IPS-11a (cell line): ENCODE results near the gene NINL.
A peak's percentile ranks its signal among the peaks of the same experiment; 100 is the strongest.
"Not testable (repeated sequence)": the region's sequence is repeated elsewhere in the genome, so short reads cannot be mapped to it uniquely, and the experiment has no call there.

Source experiments
- H3K4me3 ChIP-seq: one replicate; pipeline ENCODE4 v1.5.1; 2013; ENCODE audit warnings: low read depth, low read length, control low read depth

Gene NINL

DNA sequence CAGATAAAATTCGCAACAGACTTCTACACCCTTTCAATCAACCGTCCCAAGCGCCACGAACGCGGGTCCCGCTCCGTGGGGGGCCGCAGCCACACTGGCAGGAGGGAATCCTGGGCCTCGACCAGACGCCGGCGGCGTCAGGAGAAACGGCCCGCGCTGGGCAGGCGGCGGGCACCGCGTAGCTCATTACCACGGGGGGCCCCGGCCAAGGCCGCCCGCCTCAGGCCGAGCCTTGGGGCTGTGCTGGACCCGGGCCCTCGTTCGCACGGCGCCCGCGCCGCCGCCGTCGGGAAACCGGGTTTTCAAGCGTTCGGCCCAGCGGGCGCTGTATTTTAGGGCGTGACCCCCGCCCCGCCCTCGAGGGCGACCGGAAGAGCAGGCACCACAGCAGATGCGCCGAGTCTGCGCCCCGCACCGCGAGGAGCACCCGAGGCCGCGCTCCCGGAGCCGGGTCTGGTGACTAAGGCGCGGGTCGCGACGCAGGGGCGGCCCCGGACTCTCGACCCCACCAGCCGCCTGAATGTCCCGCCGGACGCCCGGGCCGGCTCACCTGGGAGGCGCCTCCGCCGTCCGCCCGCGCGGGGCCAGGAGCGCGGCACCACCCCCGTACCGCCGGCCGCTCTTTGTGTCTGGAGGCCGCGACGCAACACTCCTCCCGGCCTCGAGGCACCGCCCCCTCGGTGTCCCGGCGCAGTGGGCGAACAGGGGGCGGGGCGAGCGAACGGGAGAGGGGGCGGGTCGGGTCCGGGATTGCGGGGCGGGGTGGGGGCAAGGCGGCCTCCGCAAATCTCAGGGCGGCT is at the start of gene NINL:
Gene NINL, minus strand, starts transcription at position 627 of the 800 bp plus-strand sequence. CDS start 58,944 bp downstream, outside the sequence.
- peak within 1 kb of the TSS; percentile 70 for H3K4me3 ChIP-seq

DNA sequence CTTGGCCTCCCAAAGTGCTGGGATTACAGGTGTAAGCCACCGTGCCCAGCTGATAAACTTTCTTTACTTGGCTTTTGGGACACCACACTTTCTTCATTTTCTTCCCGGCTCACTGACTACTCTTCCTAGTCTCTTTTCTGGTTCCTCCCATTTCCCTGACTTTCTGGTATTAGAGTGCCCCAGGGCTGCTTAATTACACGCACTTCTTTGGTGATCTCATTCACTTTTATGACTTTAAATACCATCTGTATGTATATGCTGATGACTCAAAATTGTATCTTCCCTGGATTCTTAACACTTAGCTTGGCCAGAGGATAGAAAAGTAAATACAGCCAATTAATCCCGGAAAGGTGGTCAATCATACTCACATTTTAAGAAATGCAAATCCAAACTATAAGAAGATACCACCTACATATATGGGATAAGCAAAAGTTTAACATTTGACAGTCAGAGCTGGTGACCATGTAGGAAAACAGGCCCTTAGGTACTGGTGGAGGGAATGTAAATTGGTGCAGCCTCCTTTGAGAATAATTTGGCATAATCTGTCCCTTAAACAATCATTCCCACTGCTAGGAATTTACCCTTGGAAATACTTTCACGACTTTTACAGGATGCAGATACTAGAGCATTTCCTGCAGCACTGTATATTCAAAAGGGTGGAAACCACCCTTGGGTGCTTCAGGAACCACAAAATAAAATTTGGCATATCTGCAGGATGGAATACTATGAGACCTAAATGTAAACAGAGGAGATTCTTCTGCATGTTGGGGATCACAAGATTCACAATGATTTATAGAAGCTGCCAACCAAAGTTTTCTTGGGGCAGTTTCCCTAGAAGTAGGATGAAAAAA is 47.8 kb upstream of the NINL start:
- no peak overlapping the region for H3K4me3 ChIP-seq

GRCh38 chr20:25630615-25631014 is 45.3 kb upstream of the NINL start:
- not testable (repeated sequence) for H3K4me3 ChIP-seq

DNA sequence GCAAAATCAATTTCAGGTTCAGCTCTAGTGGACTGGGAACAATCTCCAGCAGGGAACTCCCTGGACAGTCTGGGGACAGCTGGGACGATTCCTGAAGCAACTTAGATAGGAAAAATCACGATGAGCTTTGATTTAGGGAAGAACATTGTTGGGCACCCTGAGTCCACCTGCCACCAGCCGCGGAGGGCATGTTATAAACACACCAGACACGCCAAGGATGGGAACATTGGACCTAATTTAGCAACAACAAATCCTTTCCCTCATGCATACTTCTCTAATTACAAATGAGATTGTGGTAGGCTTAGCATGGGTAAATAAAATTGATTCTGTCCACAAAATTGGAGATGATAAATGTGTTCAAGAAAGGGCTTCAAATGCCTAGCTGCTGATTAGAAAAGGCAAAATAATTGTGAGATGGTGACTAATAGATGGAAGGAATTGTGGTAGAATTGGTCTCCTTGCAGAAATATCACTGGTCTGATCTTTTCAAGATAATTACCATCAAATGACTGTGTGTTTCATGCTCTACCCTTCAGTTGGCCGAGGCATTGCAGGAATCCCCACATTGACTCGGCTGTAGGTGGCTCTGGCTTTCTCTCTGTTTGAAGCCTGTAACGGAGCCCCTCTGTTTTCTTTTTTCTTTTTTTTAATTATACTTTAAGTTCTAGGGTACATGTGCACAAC is 44.6 kb upstream of the NINL start:
- H3K4me3 ChIP-seq, result no peak overlapping the region

DNA sequence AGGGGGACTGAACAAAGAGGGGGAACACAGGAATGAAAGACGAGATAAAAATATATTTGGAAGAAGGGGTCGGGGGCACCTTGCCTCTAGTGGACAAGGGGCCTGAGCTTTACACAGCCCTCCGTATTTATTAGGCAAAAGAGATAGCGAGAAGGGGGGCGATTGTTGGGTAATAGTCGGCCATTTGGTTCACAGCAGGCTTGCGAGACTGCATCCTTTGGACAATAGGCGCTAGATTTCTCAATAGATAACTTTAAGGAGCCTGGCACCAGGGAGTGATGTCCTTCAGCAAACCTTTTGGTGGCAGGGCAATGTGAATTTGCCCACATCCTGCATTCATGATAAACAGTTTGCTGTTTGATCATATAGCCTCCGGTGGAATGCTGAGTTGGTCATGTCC is 41.4 kb upstream of the NINL start:
- no peak overlapping the region for H3K4me3 ChIP-seq

DNA sequence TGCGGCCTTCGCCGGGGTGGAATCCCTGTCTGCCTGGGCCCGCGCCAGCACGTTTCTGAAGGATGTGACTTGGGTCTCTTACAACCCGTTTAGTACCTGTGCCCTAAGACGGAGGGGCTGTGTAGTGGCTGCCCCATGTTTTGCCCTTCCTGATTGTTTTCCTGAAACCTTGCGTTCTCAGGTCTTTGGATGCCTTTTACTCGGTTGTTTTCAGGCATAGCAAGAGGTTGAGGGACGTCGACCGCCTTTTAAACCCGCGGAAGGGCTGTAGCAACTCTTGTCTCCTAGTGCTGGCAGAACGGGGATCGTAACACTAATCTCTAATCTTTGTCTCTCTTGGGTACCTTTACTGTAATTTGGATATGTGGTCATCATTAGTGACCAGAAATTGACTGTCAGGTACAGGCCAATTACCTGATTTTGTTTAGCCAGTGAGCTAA is 39.2 kb upstream of the NINL start:
- H3K4me3 ChIP-seq, result peak overlapping the region; percentile 69

GRCh38 chr20:25623736-25624499 is 38.6 kb upstream of the NINL start, which contains the start of gene NANP:
Gene NANP (minus strand): TSS chr20:25624014. CDS start chr20:25623948, 66 bp downstream.
- H3K4me3 ChIP-seq, result peak within 1 kb of the TSS; percentile 69

- H3K4me3 ChIP-seq, result peak overlapping the region; percentile 69
These were observed 37.9 kb upstream of the NINL start for GRCh38 chr20:25623225-25623735.

- H3K4me3 ChIP-seq, result peak overlapping the region; percentile 69
These were observed 37.3 kb upstream of the NINL start for GRCh38 chr20:25622450-25623224.

- H3K4me3 ChIP-seq, result no peak overlapping the region
These were observed 36.7 kb upstream of the NINL start for GRCh38 chr20:25622049-25622448.

- H3K4me3 ChIP-seq, result no peak overlapping the region
These were observed 34.2 kb upstream of the NINL start for GRCh38 chr20:25619514-25619913.

DNA sequence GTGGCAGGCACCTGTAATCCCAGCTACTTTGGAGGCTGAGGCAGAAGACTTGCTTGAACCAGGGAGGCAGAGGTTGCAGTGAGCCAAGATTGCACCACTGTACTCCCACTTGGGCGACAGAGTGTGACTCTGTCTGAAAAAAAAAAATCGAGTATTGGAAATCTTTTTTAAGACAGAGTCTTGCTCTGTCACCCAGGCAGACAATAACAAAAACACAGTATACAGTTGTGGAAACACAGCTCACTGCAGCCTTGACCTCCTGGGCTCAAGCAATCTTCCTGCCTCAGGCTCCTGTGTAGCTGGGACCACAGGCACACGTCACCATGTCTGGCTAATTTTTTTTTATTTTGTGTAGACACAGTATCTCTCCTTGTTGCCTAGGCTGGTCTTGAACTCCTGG is 23.4 kb upstream of the NINL start:
- no peak overlapping the region for H3K4me3 ChIP-seq

- no peak overlapping the region for H3K4me3 ChIP-seq
These were observed 20.9 kb upstream of the NINL start for GRCh38 chr20:25606094-25606695.

DNA sequence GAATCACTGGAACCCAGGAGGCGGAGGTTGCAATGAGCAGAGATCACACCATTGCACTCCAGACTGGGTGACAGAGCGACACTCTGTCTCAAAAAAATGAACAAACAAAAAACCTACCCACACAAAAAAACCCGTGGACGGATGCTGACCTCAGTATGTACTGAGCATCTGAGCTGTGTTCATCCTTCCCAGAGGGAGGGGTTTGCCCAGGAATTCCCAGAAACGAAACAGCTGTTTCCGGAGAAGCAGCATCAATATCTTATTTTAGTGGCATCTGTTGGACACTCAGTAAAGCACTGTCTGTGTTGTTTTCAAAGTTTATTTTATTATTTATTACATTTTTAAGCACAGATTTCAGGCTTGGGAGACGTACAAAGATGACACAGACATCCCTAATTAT is 19.8 kb upstream of the NINL start:
- no peak overlapping the region for H3K4me3 ChIP-seq

GRCh38 chr20:25604611-25605010 is 19.3 kb upstream of the NINL start:
- no peak overlapping the region for H3K4me3 ChIP-seq

GRCh38 chr20:25602914-25603309 is 17.6 kb upstream of the NINL start:
- not testable (repeated sequence) for H3K4me3 ChIP-seq

DNA sequence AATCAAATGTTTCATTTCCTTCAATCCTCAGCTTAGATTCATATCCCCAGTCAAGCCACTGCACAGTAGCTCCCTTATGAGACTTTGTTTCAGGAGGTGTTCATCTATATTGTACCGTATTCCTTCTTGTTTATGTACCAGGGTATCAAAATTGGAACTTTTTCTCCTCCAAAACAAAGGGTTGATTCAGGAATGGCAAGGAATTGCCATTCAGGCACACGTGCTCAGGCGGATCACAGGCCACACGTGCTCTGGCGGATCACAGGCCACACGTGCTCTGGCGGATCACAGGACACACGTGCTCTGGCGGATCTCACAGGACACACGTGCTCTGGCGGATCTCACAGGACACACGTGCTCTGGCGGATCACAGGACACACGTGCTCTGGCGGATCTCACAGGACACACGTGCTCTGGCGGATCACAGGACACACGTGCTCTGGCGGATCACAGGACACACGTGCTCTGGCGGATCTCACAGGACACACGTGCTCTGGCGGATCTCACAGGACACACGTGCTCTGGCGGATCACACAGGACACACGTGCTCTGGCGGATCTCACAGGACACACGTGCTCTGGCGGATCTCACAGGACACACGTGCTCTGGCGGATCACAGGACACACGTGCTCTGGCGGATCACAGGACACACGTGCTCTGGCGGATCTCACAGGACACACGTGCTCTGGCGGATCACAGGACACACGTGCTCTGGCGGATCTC is 17.0 kb upstream of the NINL start:
- not testable (repeated sequence) for H3K4me3 ChIP-seq

DNA sequence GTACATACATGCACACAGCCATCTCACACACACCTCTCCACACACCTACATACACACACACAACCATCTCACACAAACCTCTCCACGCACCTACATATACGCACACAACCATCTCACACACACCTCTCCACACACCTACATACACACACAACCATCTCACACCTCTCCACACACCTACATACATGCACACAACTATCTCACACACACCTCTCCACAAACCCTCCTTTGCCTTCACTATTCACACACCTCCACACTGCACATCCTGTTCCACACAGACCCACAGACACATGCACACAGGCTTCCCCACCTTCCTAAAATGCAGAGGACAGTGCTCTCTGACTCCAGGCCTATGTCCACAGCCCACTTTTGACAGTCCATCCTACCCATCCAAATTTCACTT is 16.3 kb upstream of the NINL start:
- H3K4me3 ChIP-seq, result no peak overlapping the region

GRCh38 chr20:25600632-25601031 is 15.3 kb upstream of the NINL start:
- no peak overlapping the region for H3K4me3 ChIP-seq
